MM.1S (cell line): ENCODE measurements around the gene NCAPH2.

ENCODE experiments used
- CTCF ChIP-seq: fragments of 300-600 bp; sonication (generic); IDR thresholded peaks from 2 replicates; pipeline ENCODE4 v1.5.1; 2016; ENCODE audit warnings: antibody characterized with exemption, low read length, mixed read lengths
- EZH2 ChIP-seq: fragments of 300-600 bp; sonication (generic); optimal IDR thresholded peaks from 2 replicates; pipeline ENCODE3; 2017; ENCODE audit warnings: low read depth, mild to moderate bottlenecking, antibody characterized with exemption, low read length, mixed read lengths
- EZH2phosphoT487 ChIP-seq: fragments of 300-600 bp; sonication (generic); IDR thresholded peaks from 2 replicates; pipeline ENCODE4 v1.6.1; 2018; ENCODE audit warnings: antibody characterized with exemption, low read length

DNA sequence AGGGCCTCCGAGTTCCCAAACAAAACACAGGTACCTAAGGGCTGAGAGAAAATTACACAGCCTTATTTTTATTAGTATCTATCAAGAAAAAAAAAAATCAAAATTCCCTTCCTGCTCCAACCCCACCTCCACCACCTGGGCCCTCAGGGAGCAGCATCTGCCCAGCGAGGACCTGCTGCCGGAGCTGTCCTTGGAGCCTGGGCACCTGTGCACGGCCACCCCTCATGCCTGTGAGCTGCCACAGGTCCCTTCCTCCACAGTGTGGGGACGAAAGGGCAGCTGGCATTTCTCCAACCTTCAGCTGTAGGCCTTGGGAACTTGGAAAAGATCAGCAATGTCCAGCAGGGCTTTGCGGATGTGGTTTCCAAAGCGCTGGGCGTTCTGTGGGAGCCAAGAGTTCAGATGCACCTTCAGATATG, 61.0 kb downstream of the NCAPH2 start:
- TF ChIP-seq CTCF (no peak), EZH2phosphoT487 (no peak), EZH2 (no peak)
